Measurements from ENCODE around the gene CAPN7.

The CAPN7 gene

GRCh38 chr3:15300323-15301078, 94.5 kb downstream of the CAPN7 start:
- TF ChIP-seq, protein P1, sequence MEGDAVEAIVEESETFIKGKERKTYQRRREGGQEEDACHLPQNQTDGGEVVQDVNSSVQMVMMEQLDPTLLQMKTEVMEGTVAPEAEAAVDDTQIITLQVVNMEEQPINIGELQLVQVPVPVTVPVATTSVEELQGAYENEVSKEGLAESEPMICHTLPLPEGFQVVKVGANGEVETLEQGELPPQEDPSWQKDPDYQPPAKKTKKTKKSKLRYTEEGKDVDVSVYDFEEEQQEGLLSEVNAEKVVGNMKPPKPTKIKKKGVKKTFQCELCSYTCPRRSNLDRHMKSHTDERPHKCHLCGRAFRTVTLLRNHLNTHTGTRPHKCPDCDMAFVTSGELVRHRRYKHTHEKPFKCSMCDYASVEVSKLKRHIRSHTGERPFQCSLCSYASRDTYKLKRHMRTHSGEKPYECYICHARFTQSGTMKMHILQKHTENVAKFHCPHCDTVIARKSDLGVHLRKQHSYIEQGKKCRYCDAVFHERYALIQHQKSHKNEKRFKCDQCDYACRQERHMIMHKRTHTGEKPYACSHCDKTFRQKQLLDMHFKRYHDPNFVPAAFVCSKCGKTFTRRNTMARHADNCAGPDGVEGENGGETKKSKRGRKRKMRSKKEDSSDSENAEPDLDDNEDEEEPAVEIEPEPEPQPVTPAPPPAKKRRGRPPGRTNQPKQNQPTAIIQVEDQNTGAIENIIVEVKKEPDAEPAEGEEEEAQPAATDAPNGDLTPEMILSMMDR (conservative IDR thresholded peaks at IDR 0.05; ENCODE audit: control insufficient read depth, insufficient read depth, low read depth, low read length): no peak
- DNase-seq (ENCODE audit: low read depth): peak; percentile 92
- H3K4me3 ChIP-seq (ENCODE audit: control insufficient read depth, low read depth, low read length): no peak overlapping the region

GRCh38 chr3:15301761-15302160, 95.7 kb downstream of the CAPN7 start:
- H3K4me3 ChIP-seq (ENCODE audit: control insufficient read depth, low read depth, low read length): no peak overlapping the region
- TF ChIP-seq, protein P1 (conservative IDR thresholded peaks at IDR 0.05; ENCODE audit: control insufficient read depth, insufficient read depth, low read depth, low read length): no peak
- no peak for DNase-seq (ENCODE audit: low read depth)

All from fibroblast of mammary gland (primary cell).